ENCODE measurements around the gene DEPDC1.

DNA sequence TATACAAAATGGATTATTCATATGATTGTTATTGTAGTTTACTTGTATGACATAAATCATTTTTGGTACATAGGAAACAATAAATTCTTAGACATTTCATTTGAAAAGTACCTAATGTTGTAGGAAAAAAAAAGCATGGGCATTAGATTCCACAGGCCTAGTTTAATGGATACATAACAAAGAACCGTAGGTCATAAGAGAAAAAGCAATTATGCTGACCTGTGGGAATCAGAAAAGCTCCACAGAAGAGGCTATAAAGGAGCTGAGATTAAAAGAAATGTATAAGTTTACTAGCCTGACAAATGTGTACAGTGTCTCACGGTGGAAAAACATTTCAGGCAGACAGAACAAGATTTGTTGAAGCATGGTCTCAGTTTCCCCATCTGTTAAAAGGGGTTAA is 3.7 kb downstream of the DEPDC1 start:
- TF ChIP-seq, protein P1, sequence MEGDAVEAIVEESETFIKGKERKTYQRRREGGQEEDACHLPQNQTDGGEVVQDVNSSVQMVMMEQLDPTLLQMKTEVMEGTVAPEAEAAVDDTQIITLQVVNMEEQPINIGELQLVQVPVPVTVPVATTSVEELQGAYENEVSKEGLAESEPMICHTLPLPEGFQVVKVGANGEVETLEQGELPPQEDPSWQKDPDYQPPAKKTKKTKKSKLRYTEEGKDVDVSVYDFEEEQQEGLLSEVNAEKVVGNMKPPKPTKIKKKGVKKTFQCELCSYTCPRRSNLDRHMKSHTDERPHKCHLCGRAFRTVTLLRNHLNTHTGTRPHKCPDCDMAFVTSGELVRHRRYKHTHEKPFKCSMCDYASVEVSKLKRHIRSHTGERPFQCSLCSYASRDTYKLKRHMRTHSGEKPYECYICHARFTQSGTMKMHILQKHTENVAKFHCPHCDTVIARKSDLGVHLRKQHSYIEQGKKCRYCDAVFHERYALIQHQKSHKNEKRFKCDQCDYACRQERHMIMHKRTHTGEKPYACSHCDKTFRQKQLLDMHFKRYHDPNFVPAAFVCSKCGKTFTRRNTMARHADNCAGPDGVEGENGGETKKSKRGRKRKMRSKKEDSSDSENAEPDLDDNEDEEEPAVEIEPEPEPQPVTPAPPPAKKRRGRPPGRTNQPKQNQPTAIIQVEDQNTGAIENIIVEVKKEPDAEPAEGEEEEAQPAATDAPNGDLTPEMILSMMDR (IDR thresholded peaks at IDR 0.05) = no peak
- no peak for TF ChIP-seq POLR2A (IDR thresholded peaks at IDR 0.05)

All from heart left ventricle (tissue), 13 donors.